Measurements from ENCODE around the gene NTN4. TPM values are rescaled to one million over a fixed set of nuclear protein-coding genes. Genes with fewer than 3 reads are reported as not detected.
"Not testable (repeated sequence)": the region's sequence is repeated elsewhere in the genome, so short reads cannot be mapped to it uniquely, and the experiment has no call there.

The NTN4 gene
- total and polyA plus RNA-seq, 4 donors, result 22.1 to 72.4 (median 53.5) TPM

GRCh38 chr12:95756362-95756761 is 34.2 kb downstream of the NTN4 start:
- DNase-seq, result no peak
- no peak overlapping the region for H3K4me3 ChIP-seq

GRCh38 chr12:95755261-95755865 is 35.2 kb downstream of the NTN4 start:
- H3K36me3 ChIP-seq (ENCODE audit: control insufficient read depth in 4 of 4, insufficient read depth in 4 of 4, low read length in 4 of 4), result no peaks in the 10 kb centered on the region
- no peaks in the 10 kb centered on the region for H3K9me3 ChIP-seq (ENCODE audit: control insufficient read depth in 4 of 4, insufficient read depth in 3 of 4, low read length in 3 of 4)
- H3K4me3 ChIP-seq, result no peak overlapping the region
- DNase-seq (peak in 1 of 3 donors; percentile 32), ATAC-seq (ENCODE audit: insufficient read depth, low FRiP score) (peak; percentile 47)
- WGBS, 2 donors, result 55 to 74% methylated on average over 6 of the region's 6 CpGs
- H3K27me3 ChIP-seq (ENCODE audit: control insufficient read depth in 3 of 3, insufficient read depth in 3 of 3, low read length in 2 of 3), result no peaks in the 10 kb centered on the region
- no peak overlapping the region for H3K9ac ChIP-seq (ENCODE audit: insufficient read depth in 1 of 2, low read length in 2 of 2)
- H3K4me1 ChIP-seq (ENCODE audit: control insufficient read depth in 5 of 5, insufficient read depth in 5 of 5, low read length in 5 of 5), result peaks cover 0 to 6% (median 0%) of the 10 kb centered on the region in 5 donors
- no peak for TF ChIP-seq CTCF (IDR thresholded peaks at IDR 0.05; ENCODE audit: control extremely low read depth, extremely low read depth)
- H3K27ac ChIP-seq (ENCODE audit: low read depth in 1 of 2, low read length in 1 of 2), result peak overlapping the region in 1 of 2 donors; percentile 80

More at GRCh38 chr12:95756362-95756761, 34.2 kb downstream of the NTN4 start:
- H3K27me3 ChIP-seq (ENCODE audit: control insufficient read depth in 3 of 3, insufficient read depth in 3 of 3, low read length in 2 of 3), result no peaks in the 10 kb centered on the region
- ATAC-seq (ENCODE audit: insufficient read depth, low FRiP score), result no peak
- peaks cover 0 to 6% (median 0%) of the 10 kb centered on the region in 5 donors for H3K4me1 ChIP-seq (ENCODE audit: control insufficient read depth in 5 of 5, insufficient read depth in 5 of 5, low read length in 5 of 5)
- WGBS, 2 donors, result 73 to 86% methylated on average over 5 of the region's 5 CpGs
- TF ChIP-seq CTCF (IDR thresholded peaks at IDR 0.05; ENCODE audit: control extremely low read depth, extremely low read depth), result no peak
- no peak overlapping the region for H3K9ac ChIP-seq (ENCODE audit: insufficient read depth in 1 of 2, low read length in 2 of 2)
- H3K9me3 ChIP-seq (ENCODE audit: control insufficient read depth in 4 of 4, insufficient read depth in 3 of 4, low read length in 3 of 4), result no peaks in the 10 kb centered on the region
- no peak overlapping the region for H3K27ac ChIP-seq (ENCODE audit: low read depth in 1 of 2, low read length in 1 of 2)
- H3K36me3 ChIP-seq (ENCODE audit: control insufficient read depth in 4 of 4, insufficient read depth in 4 of 4, low read length in 4 of 4), result no peaks in the 10 kb centered on the region

GRCh38 chr12:95746062-95746461 is 44.5 kb downstream of the NTN4 start:
- not testable (repeated sequence) for H3K9me3 ChIP-seq (ENCODE audit: control insufficient read depth in 4 of 4, insufficient read depth in 3 of 4, low read length in 3 of 4); H3K4me1 ChIP-seq (ENCODE audit: control insufficient read depth in 5 of 5, insufficient read depth in 5 of 5, low read length in 5 of 5); H3K27ac ChIP-seq (ENCODE audit: low read depth in 1 of 2, low read length in 1 of 2); H3K27me3 ChIP-seq (ENCODE audit: control insufficient read depth in 3 of 3, insufficient read depth in 3 of 3, low read length in 2 of 3); DNase-seq; ATAC-seq (ENCODE audit: insufficient read depth, low FRiP score); H3K9ac ChIP-seq (ENCODE audit: insufficient read depth in 1 of 2, low read length in 2 of 2); H3K36me3 ChIP-seq (ENCODE audit: control insufficient read depth in 4 of 4, insufficient read depth in 4 of 4, low read length in 4 of 4); H3K4me3 ChIP-seq
- WGBS, 2 donors, result 74 to 83% methylated on average over 8 of the region's 8 CpGs

GRCh38 chr12:95742586-95742985 is 48.0 kb downstream of the NTN4 start:
- H3K4me1 ChIP-seq (ENCODE audit: control insufficient read depth in 5 of 5, insufficient read depth in 5 of 5, low read length in 5 of 5), result peaks cover 0 to 13% (median 0%) of the 10 kb centered on the region in 5 donors
- ATAC-seq (ENCODE audit: insufficient read depth, low FRiP score), result no peak
- no peak overlapping the region for H3K9ac ChIP-seq (ENCODE audit: insufficient read depth in 1 of 2, low read length in 2 of 2)
- no peak overlapping the region for H3K4me3 ChIP-seq
- H3K27ac ChIP-seq (ENCODE audit: low read depth in 1 of 2, low read length in 1 of 2), result no peak overlapping the region
- H3K36me3 ChIP-seq (ENCODE audit: control insufficient read depth in 4 of 4, insufficient read depth in 4 of 4, low read length in 4 of 4), result peaks cover 0 to 3% (median 0%) of the 10 kb centered on the region in 4 donors
- peaks cover 0 to 4% (median under 1%) of the 10 kb centered on the region in 4 donors for H3K9me3 ChIP-seq (ENCODE audit: control insufficient read depth in 4 of 4, insufficient read depth in 3 of 4, low read length in 3 of 4)
- H3K27me3 ChIP-seq (ENCODE audit: control insufficient read depth in 3 of 3, insufficient read depth in 3 of 3, low read length in 2 of 3), result no peaks in the 10 kb centered on the region
- TF ChIP-seq CTCF (IDR thresholded peaks at IDR 0.05; ENCODE audit: control extremely low read depth, extremely low read depth), result no peak
- DNase-seq, result no peak
- 69 to 92% methylated on average over 4 of the region's 4 CpGs for WGBS, 2 donors
